Activated naive CD4-positive, alpha-beta T cell treated with anti-CD3 and anti-CD28 coated beads, Interleukin-2, amount 50 U/mL, for 16 hours (primary cell): ENCODE measurements around the gene NPFFR1.
"Not testable (repeated sequence)": the region's sequence is repeated elsewhere in the genome, so short reads cannot be mapped to it uniquely, and the experiment has no call there.

ENCODE experiments used
- DNase-seq: peaks from one replicate; pipeline ENCODE4 v3.0.0-alpha.2; 2020

The NPFFR1 gene

GRCh38 chr10:70222811-70223447 is 60.9 kb downstream of the NPFFR1 start:
- not testable (repeated sequence) for DNase-seq

GRCh38 chr10:70222340-70222794 is 61.4 kb downstream of the NPFFR1 start:
- no peak for DNase-seq

- DNase-seq = no peak
Observed at GRCh38 chr10:70221030-70221429, 62.8 kb downstream of the NPFFR1 start.

- DNase-seq = no peak
Observed at GRCh38 chr10:70212879-70213278, 70.9 kb downstream of the NPFFR1 start.

- DNase-seq = no peak
Observed at GRCh38 chr10:70212277-70212676, 71.5 kb downstream of the NPFFR1 start.

GRCh38 chr10:70206762-70207161 is 77.0 kb downstream of the NPFFR1 start:
- DNase-seq = no peak

GRCh38 chr10:70201105-70201504 is 82.7 kb downstream of the NPFFR1 start:
- no peak for DNase-seq

- DNase-seq = no peak
Observed at GRCh38 chr10:70198696-70199466, 84.9 kb downstream of the NPFFR1 start.
